ENCODE data around the gene LDLRAD4.
"Not testable (repeated sequence)": the region's sequence is repeated elsewhere in the genome, so short reads cannot be mapped to it uniquely, and the experiment has no call there.

The LDLRAD4 gene

DNA sequence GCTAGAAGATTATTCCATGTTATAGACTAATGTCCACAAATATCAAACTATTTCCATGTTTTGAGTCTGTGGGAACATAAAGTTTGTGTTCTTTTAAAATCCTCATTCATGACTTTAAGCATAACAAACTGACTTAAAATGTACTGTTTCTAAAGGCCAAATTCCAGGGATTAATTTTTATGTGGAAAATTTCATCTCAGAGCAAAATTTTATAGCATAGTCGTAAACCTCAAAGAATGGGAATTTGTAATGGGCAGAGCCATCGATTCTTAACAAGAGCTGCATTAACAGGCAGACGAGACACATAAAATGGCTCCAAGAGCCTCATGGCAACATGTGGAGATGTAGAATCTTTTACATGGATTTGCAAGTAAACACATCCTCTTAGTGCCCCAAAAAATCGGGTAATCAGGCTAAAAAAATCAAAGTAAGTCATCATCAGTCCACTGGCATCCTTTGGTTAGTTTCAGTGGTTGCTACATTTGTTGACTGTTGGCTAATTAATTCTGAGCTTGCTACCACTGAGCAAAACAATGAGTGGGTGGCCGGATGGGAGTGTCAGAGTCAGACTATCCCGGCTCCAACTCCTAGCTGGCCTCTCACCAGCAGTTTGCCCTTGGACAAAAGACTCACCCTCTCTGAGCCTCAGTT is 388.2 kb downstream of the LDLRAD4 start:
- TF ChIP-seq SPI1 (IDR thresholded peaks at IDR 0.05; ENCODE audit: borderline replicate concordance, low read depth) (no peak), GABPA (IDR thresholded peaks at IDR 0.05; ENCODE audit: low read depth) (no peak), POLR2AphosphoS5 (IDR thresholded peaks at IDR 0.05; ENCODE audit: low read depth) (no peak)
- TF ChIP-seq, protein P1, sequence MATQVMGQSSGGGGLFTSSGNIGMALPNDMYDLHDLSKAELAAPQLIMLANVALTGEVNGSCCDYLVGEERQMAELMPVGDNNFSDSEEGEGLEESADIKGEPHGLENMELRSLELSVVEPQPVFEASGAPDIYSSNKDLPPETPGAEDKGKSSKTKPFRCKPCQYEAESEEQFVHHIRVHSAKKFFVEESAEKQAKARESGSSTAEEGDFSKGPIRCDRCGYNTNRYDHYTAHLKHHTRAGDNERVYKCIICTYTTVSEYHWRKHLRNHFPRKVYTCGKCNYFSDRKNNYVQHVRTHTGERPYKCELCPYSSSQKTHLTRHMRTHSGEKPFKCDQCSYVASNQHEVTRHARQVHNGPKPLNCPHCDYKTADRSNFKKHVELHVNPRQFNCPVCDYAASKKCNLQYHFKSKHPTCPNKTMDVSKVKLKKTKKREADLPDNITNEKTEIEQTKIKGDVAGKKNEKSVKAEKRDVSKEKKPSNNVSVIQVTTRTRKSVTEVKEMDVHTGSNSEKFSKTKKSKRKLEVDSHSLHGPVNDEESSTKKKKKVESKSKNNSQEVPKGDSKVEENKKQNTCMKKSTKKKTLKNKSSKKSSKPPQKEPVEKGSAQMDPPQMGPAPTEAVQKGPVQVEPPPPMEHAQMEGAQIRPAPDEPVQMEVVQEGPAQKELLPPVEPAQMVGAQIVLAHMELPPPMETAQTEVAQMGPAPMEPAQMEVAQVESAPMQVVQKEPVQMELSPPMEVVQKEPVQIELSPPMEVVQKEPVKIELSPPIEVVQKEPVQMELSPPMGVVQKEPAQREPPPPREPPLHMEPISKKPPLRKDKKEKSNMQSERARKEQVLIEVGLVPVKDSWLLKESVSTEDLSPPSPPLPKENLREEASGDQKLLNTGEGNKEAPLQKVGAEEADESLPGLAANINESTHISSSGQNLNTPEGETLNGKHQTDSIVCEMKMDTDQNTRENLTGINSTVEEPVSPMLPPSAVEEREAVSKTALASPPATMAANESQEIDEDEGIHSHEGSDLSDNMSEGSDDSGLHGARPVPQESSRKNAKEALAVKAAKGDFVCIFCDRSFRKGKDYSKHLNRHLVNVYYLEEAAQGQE (IDR thresholded peaks at IDR 0.05; ENCODE audit: insufficient replicate concordance, low read depth): no peak
- TF ChIP-seq, protein P2, sequence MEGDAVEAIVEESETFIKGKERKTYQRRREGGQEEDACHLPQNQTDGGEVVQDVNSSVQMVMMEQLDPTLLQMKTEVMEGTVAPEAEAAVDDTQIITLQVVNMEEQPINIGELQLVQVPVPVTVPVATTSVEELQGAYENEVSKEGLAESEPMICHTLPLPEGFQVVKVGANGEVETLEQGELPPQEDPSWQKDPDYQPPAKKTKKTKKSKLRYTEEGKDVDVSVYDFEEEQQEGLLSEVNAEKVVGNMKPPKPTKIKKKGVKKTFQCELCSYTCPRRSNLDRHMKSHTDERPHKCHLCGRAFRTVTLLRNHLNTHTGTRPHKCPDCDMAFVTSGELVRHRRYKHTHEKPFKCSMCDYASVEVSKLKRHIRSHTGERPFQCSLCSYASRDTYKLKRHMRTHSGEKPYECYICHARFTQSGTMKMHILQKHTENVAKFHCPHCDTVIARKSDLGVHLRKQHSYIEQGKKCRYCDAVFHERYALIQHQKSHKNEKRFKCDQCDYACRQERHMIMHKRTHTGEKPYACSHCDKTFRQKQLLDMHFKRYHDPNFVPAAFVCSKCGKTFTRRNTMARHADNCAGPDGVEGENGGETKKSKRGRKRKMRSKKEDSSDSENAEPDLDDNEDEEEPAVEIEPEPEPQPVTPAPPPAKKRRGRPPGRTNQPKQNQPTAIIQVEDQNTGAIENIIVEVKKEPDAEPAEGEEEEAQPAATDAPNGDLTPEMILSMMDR (IDR thresholded peaks at IDR 0.05; ENCODE audit: insufficient read depth, low read length): no peak
- Histone ChIP-seq H3K27me3 (ENCODE audit: insufficient read depth, poor library complexity, severe bottlenecking) (no peaks in the 10 kb centered on the region), H3K4me3 (replicated peaks; ENCODE audit: insufficient read depth, low read length) (no peak overlapping the region), H3K27ac (replicated peaks) (no peak overlapping the region)
- no peak for DNase-seq (ENCODE audit: low read depth in 1 of 2, low spot score in 1 of 2)

- H3K4me3 ChIP-seq (replicated peaks; ENCODE audit: insufficient read depth, low read length); DNase-seq (ENCODE audit: low read depth in 1 of 2, low spot score in 1 of 2); H3K27me3 ChIP-seq (ENCODE audit: insufficient read depth, poor library complexity, severe bottlenecking); H3K27ac ChIP-seq (replicated peaks): not testable (repeated sequence)
Measured at GRCh38 chr18:13608024-13608562, 389.5 kb downstream of the LDLRAD4 start.

- no peak overlapping the region for H3K4me3 ChIP-seq (replicated peaks; ENCODE audit: insufficient read depth, low read length)
- TF ChIP-seq, protein P2 (IDR thresholded peaks at IDR 0.05; ENCODE audit: insufficient read depth, low read length): no peak
- TF ChIP-seq POLR2AphosphoS5 (IDR thresholded peaks at IDR 0.05; ENCODE audit: low read depth) (no peak), SPI1 (IDR thresholded peaks at IDR 0.05; ENCODE audit: borderline replicate concordance, low read depth) (no peak), GABPA (IDR thresholded peaks at IDR 0.05; ENCODE audit: low read depth) (no peak)
- TF ChIP-seq, protein P1 (IDR thresholded peaks at IDR 0.05; ENCODE audit: insufficient replicate concordance, low read depth): no peak
- DNase-seq (ENCODE audit: low read depth in 1 of 2, low spot score in 1 of 2): no peak
- peaks cover 6% of the 10 kb centered on the region for H3K27me3 ChIP-seq (ENCODE audit: insufficient read depth, poor library complexity, severe bottlenecking)
- no peak overlapping the region for H3K27ac ChIP-seq (replicated peaks)
Measured at GRCh38 chr18:13608791-13609532, 390.4 kb downstream of the LDLRAD4 start.

- TF ChIP-seq GABPA (IDR thresholded peaks at IDR 0.05; ENCODE audit: low read depth): no peak
- no peak for TF ChIP-seq POLR2AphosphoS5 (IDR thresholded peaks at IDR 0.05; ENCODE audit: low read depth)
- TF ChIP-seq SPI1 (IDR thresholded peaks at IDR 0.05; ENCODE audit: borderline replicate concordance, low read depth): no peak
- TF ChIP-seq, protein P1 (IDR thresholded peaks at IDR 0.05; ENCODE audit: insufficient replicate concordance, low read depth): no peak
- H3K4me3 ChIP-seq (replicated peaks; ENCODE audit: insufficient read depth, low read length): no peak overlapping the region
- no peak overlapping the region for H3K27ac ChIP-seq (replicated peaks)
Measured at GRCh38 chr18:13610555-13611141, 392.1 kb downstream of the LDLRAD4 start.

More at GRCh38 chr18:13610555-13611141, 392.1 kb downstream of the LDLRAD4 start:
- peaks cover 6% of the 10 kb centered on the region for H3K27me3 ChIP-seq (ENCODE audit: insufficient read depth, poor library complexity, severe bottlenecking)
- DNase-seq (ENCODE audit: low read depth in 1 of 2, low spot score in 1 of 2): no peak

Data from HL-60 (cell line).